Ascending aorta (tissue), 2 donors: Measurements from ENCODE around the gene XYLT1. TPM values are rescaled to one million over a fixed set of nuclear protein-coding genes. Genes with fewer than 3 reads are reported as not detected.

Experiments used
- DNase-seq, 2 donors: peaks; one replicate each; pipeline ENCODE4 v3.0.0-alpha.2; 2019; ENCODE audit warnings: low spot score in 2 of 2
- H3K27ac ChIP-seq, 2 donors: fragments of 200-600 bp; sonication (generic); one replicate each; pipeline ENCODE4 v1.5.1; 2016 to 2017; ENCODE audit warnings: mild to moderate bottlenecking in 1 of 2
- H3K27me3 ChIP-seq: fragments of 200-600 bp; sonication (generic); one replicate; pipeline ENCODE4 v1.5.1; 2017
- H3K36me3 ChIP-seq, 2 donors: fragments of 200-600 bp; sonication (generic); one replicate each; pipeline ENCODE4 v1.5.1; 2016
- H3K4me1 ChIP-seq, 2 donors: fragments of 200-600 bp; sonication (generic); one replicate each; pipeline ENCODE4 v1.5.1; 2016 to 2017; ENCODE audit warnings: mild to moderate bottlenecking in 1 of 2
- H3K4me3 ChIP-seq, 2 donors: fragments of 200-600 bp; sonication (generic); one replicate each; pipeline ENCODE4 v1.5.1; 2016 to 2017; ENCODE audit warnings: mild to moderate bottlenecking in 1 of 2
- H3K9me3 ChIP-seq, 2 donors: fragments of 200-600 bp; sonication (generic); one replicate each; pipeline ENCODE4 v1.5.1; 2016
- intact Hi-C: fragments of 100-400 bp; cut with DNase I; formaldehyde crosslinking; loops from one replicate; pipeline ENCODE4 v1.15.1; 2023
- total RNA-seq: library from RNA; depleted of rRNA; stranded (reverse); fragments of >200 nt; gene quantifications from one replicate; pipeline ENCODE4 v1.1.0, GENCODE V29; 2016
- TF ChIP-seq, protein P1 (sequence below), 3 experiments: fragments of 200-600 bp in 2 of 3; fragments of 450-650 bp in 1 of 3; sonication (generic) in 2 of 3; IDR thresholded peaks; one replicate each; pipeline ENCODE4 v1.5.1; 2016 to 2019; ENCODE audit warnings: antibody characterized with exemption in 3 of 3, mild to moderate bottlenecking in 1 of 3, moderate library complexity in 1 of 3

XYLT1 gene
- total RNA-seq, 1 donor from 2014 or later = 6.7 TPM

- Histone ChIP-seq H3K4me3 (no peak overlapping the region), H3K27me3 (no peaks in the 10 kb centered on the region), H3K9me3 (no peaks in the 10 kb centered on the region), H3K27ac (no peak overlapping the region), H3K36me3 (no peaks in the 10 kb centered on the region), H3K4me1 (no peaks in the 10 kb centered on the region)
- TF ChIP-seq, protein P1, sequence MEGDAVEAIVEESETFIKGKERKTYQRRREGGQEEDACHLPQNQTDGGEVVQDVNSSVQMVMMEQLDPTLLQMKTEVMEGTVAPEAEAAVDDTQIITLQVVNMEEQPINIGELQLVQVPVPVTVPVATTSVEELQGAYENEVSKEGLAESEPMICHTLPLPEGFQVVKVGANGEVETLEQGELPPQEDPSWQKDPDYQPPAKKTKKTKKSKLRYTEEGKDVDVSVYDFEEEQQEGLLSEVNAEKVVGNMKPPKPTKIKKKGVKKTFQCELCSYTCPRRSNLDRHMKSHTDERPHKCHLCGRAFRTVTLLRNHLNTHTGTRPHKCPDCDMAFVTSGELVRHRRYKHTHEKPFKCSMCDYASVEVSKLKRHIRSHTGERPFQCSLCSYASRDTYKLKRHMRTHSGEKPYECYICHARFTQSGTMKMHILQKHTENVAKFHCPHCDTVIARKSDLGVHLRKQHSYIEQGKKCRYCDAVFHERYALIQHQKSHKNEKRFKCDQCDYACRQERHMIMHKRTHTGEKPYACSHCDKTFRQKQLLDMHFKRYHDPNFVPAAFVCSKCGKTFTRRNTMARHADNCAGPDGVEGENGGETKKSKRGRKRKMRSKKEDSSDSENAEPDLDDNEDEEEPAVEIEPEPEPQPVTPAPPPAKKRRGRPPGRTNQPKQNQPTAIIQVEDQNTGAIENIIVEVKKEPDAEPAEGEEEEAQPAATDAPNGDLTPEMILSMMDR (IDR thresholded peaks at IDR 0.05) = no peak
- intact Hi-C loops = no loop called here
- no peak for DNase-seq
Observed at GRCh38 chr16:17067882-17068281, 402.9 kb downstream of the XYLT1 start.

DNA sequence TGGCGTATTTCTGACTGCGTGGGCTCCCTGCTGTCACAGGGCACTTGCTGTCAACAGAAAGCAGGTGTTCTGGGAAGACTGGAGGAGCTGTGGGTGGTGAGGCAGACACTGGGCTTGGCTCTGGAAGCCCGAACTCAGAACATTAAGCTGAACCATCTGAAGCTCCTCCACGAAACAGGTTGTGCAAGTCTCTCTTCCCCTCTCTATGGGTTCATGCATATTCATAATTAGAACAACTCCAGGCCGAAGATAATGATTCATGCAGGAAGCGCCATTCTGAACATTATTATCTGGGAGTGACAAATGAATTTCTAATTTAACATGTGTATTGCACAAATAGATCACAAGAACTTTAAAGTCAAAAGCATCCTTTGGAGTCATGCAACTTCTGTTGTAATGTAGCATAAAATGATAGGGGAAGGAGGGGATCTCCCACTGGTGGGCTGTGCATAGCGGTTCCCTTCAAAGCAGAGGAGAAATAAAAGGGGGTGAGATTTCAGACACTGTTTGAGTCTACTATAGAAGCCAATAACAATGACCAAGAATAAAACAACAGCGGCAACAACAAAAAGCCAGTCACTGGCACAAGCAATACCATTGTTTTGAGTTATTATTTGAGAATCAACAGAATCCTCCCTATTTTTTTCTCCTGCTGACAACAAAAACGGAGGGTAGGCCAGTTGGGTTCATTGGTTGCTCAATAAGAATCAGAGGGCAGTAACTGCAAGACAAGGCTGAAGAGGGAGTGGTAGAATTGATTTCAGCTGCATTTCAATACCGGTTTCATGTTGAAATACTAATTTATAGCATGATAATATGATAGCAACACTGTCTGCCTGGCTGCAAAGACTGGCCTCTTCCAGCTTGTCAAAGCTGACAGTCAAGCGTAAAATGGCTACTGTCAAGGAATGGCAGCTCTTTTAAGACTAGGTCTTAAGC is 407.3 kb downstream of the XYLT1 start:
- TF ChIP-seq, protein P1 (IDR thresholded peaks at IDR 0.05) = no peak
- Histone ChIP-seq H3K27ac (no peak overlapping the region), H3K4me1 (no peaks in the 10 kb centered on the region), H3K27me3 (no peaks in the 10 kb centered on the region), H3K4me3 (no peak overlapping the region), H3K9me3 (no peaks in the 10 kb centered on the region), H3K36me3 (no peaks in the 10 kb centered on the region)
- DNase-seq = no peak
- intact Hi-C loops = no loop called here

DNA sequence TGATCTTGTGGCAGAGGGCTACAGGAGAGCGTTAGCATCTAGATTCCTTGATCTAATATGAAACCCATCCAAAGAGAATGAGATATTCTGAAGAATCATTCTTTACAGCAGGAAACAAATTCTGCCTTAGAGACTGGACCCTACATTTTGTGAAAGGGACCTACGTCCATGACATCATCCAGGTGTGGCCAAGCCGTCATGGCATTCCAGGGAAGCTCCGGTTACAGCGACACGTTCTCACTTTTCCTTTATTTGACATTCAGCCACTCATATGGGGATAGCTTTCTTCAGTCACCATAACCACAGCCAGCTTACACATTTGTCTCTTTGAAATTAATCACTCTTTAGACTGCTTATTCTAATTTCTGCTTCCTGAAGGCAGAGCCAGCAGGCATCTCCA is 408.1 kb downstream of the XYLT1 start:
- no peak for DNase-seq
- Histone ChIP-seq H3K4me3 (no peak overlapping the region), H3K27ac (no peak overlapping the region), H3K36me3 (no peaks in the 10 kb centered on the region), H3K27me3 (no peaks in the 10 kb centered on the region), H3K4me1 (no peaks in the 10 kb centered on the region), H3K9me3 (no peaks in the 10 kb centered on the region)
- TF ChIP-seq, protein P1 (IDR thresholded peaks at IDR 0.05) = no peak
- intact Hi-C loops = no loop called here

- Histone ChIP-seq H3K27ac (no peak overlapping the region), H3K4me1 (no peaks in the 10 kb centered on the region), H3K27me3 (no peaks in the 10 kb centered on the region), H3K36me3 (no peaks in the 10 kb centered on the region), H3K9me3 (no peaks in the 10 kb centered on the region), H3K4me3 (no peak overlapping the region)
- TF ChIP-seq, protein P1 (IDR thresholded peaks at IDR 0.05) = no peak
- DNase-seq = no peak
- intact Hi-C loops = no loop called here
Observed at GRCh38 chr16:17061326-17061725, 409.4 kb downstream of the XYLT1 start.

GRCh38 chr16:17058471-17058870 is 412.3 kb downstream of the XYLT1 start:
- TF ChIP-seq, protein P1 (IDR thresholded peaks at IDR 0.05) = no peak
- intact Hi-C loops = no loop called here
- Histone ChIP-seq H3K9me3 (no peaks in the 10 kb centered on the region), H3K27me3 (no peaks in the 10 kb centered on the region), H3K27ac (no peak overlapping the region), H3K4me3 (no peak overlapping the region), H3K4me1 (no peaks in the 10 kb centered on the region), H3K36me3 (no peaks in the 10 kb centered on the region)
- DNase-seq = no peak
